22Rv1 (cell line): ENCODE results near the gene GCLM.

Experiments used
- ZFX ChIP-seq: fragments of 450-650 bp; IDR thresholded peaks from 2 replicates; pipeline ENCODE4 v1.6.1; 2017; ENCODE audit warnings: antibody characterized with exemption, borderline replicate concordance
- TF ChIP-seq, protein P1 (sequence below): fragments of 450-650 bp; IDR thresholded peaks from 2 replicates; pipeline ENCODE4 v1.5.1; 2017; ENCODE audit warnings: mild to moderate bottlenecking

GRCh38 chr1:93955765-93956164, 46.5 kb upstream of the GCLM start:
- TF ChIP-seq, protein P1, sequence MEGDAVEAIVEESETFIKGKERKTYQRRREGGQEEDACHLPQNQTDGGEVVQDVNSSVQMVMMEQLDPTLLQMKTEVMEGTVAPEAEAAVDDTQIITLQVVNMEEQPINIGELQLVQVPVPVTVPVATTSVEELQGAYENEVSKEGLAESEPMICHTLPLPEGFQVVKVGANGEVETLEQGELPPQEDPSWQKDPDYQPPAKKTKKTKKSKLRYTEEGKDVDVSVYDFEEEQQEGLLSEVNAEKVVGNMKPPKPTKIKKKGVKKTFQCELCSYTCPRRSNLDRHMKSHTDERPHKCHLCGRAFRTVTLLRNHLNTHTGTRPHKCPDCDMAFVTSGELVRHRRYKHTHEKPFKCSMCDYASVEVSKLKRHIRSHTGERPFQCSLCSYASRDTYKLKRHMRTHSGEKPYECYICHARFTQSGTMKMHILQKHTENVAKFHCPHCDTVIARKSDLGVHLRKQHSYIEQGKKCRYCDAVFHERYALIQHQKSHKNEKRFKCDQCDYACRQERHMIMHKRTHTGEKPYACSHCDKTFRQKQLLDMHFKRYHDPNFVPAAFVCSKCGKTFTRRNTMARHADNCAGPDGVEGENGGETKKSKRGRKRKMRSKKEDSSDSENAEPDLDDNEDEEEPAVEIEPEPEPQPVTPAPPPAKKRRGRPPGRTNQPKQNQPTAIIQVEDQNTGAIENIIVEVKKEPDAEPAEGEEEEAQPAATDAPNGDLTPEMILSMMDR, result no peak
- no peak for TF ChIP-seq ZFX
